ENCODE data around the gene KCTD12. TPM values are rescaled to one million over a fixed set of nuclear protein-coding genes. Genes with fewer than 3 reads are reported as not detected.

Gene KCTD12
- total RNA-seq, 4 donors from 2014 or later = 27.3 to 61.7 (median 35.3) TPM

GRCh38 chr13:76837801-76838200 lies 48.4 kb downstream of the KCTD12 start:
- Histone ChIP-seq H3K36me3 (no peaks in the 10 kb centered on the region), H3K4me3 (no peak overlapping the region), H3K27ac (no peak overlapping the region), H3K27me3 (no peaks in the 10 kb centered on the region), H3K4me1 (no peaks in the 10 kb centered on the region), H3K9me3 (no peaks in the 10 kb centered on the region)
- 19% methylated on average over 1 of the region's 1 CpG for WGBS
- DNase-seq (ENCODE audit: low spot score in 2 of 2) = no peak
- TF ChIP-seq CTCF (IDR thresholded peaks at IDR 0.05) (no peak), EP300 (IDR thresholded peaks at IDR 0.05) (no peak), POLR2AphosphoS5 (IDR thresholded peaks at IDR 0.05) (no peak), POLR2A (IDR thresholded peaks at IDR 0.05) (no peak)

DNA sequence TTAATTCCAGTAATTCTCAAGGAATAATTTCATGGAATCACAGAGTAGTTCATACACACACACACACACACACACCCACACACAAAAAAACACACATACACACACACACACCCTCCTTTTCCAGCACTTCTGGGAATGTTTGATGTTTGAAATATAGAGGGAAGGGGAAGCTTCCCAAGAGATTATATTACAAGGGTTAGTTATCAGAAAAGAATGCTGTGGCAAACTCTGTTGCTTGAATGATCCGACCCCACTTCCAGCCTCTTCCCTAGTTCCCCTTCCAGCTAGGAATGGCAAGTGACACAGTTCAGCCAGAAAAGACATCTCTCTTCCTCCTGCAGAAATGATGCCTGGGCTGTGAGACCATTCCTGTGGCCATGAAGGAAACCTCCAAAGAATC lies 49.9 kb downstream of the KCTD12 start:
- Histone ChIP-seq H3K4me1 (no peaks in the 10 kb centered on the region), H3K27me3 (no peaks in the 10 kb centered on the region), H3K4me3 (no peak overlapping the region), H3K27ac (no peak overlapping the region), H3K36me3 (no peaks in the 10 kb centered on the region), H3K9me3 (no peaks in the 10 kb centered on the region)
- TF ChIP-seq POLR2AphosphoS5 (IDR thresholded peaks at IDR 0.05) (no peak), CTCF (IDR thresholded peaks at IDR 0.05) (no peak), EP300 (IDR thresholded peaks at IDR 0.05) (no peak)
- no peak for DNase-seq (ENCODE audit: low spot score in 2 of 2)
- 48% methylated on average over 1 of the region's 1 CpG for WGBS

DNA sequence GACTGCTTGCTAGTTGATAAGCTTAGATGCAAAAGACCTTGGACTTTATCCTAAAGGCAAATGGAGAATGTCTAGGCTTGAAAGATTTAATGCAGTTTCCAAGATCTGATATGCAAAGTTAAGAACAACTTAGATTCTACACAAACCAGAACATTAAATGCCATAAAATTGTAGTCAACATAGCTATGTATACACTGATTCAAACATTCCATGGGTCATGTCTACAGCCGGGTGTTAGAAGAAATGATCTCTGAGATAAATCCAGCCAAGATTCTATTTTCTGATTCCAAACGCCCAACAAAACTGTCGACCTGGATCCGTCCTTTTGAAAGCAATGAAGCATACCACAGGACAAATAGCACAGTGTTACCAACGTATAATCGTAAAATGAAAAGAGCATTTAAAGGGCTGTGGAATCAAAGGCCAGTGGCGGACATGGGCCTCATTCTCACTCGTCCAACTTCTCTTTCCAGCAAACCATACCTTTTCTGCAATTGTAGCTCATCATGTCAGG lies 52.7 kb downstream of the KCTD12 start:
- Histone ChIP-seq H3K36me3 (no peaks in the 10 kb centered on the region), H3K4me1 (peaks cover 11% of the 10 kb centered on the region), H3K4me3 (no peak overlapping the region), H3K9me3 (no peaks in the 10 kb centered on the region), H3K27ac (no peak overlapping the region), H3K27me3 (no peaks in the 10 kb centered on the region)
- TF ChIP-seq CTCF (IDR thresholded peaks at IDR 0.05) = no peak
- TF ChIP-seq EP300 (IDR thresholded peaks at IDR 0.05) = no peak
- no peak for TF ChIP-seq POLR2A (IDR thresholded peaks at IDR 0.05)
- no peak for TF ChIP-seq POLR2AphosphoS5 (IDR thresholded peaks at IDR 0.05)
- DNase-seq (ENCODE audit: low spot score in 2 of 2) = no peak
- WGBS = 90% methylated on average over 8 of the region's 8 CpGs

GRCh38 chr13:76832258-76832988 lies 53.8 kb downstream of the KCTD12 start:
- H3K27me3 ChIP-seq = no peaks in the 10 kb centered on the region
- TF ChIP-seq POLR2AphosphoS5 (IDR thresholded peaks at IDR 0.05) (no peak), CTCF (IDR thresholded peaks at IDR 0.05) (no peak), POLR2A (IDR thresholded peaks at IDR 0.05) (no peak), EP300 (IDR thresholded peaks at IDR 0.05) (no peak)
- no peaks in the 10 kb centered on the region for H3K9me3 ChIP-seq
- H3K4me3 ChIP-seq = no peak overlapping the region
- H3K36me3 ChIP-seq = no peaks in the 10 kb centered on the region
- H3K4me1 ChIP-seq = peaks cover 13% of the 10 kb centered on the region
- no peak for DNase-seq (ENCODE audit: low spot score in 2 of 2)
- H3K27ac ChIP-seq = no peak overlapping the region
- WGBS = 82% methylated on average over 7 of the region's 7 CpGs

DNA sequence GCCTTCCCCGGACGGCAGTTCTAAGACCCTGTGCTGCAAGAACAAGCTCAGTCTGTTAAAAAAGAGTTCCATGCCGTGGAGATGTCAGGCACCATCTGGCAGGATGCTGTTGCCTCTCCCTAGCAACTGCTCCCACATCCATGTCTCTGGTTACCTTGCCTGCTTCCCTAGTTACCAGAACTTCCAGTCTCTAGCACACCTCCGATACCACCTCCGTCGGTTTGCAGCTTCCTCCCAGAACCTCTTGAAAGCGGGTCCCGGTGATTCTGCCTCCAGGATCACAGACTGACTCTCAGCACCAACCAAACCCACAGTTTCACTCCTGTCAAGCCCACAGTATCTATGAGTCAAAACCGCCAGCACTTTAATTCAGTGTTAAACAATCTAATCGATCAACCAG lies 55.4 kb downstream of the KCTD12 start:
- TF ChIP-seq CTCF (IDR thresholded peaks at IDR 0.05) = no peak
- TF ChIP-seq POLR2A (IDR thresholded peaks at IDR 0.05) = no peak
- no peak for TF ChIP-seq POLR2AphosphoS5 (IDR thresholded peaks at IDR 0.05)
- no peak for TF ChIP-seq EP300 (IDR thresholded peaks at IDR 0.05)
- 96% methylated on average over 10 of the region's 10 CpGs for WGBS
- no peak overlapping the region for H3K27ac ChIP-seq

More for the DNA sequence above, 55.4 kb downstream of the KCTD12 start:
- Histone ChIP-seq H3K36me3 (no peaks in the 10 kb centered on the region), H3K27me3 (no peaks in the 10 kb centered on the region), H3K4me3 (no peak overlapping the region), H3K4me1 (peaks cover 13% of the 10 kb centered on the region), H3K9me3 (no peaks in the 10 kb centered on the region)
- DNase-seq (ENCODE audit: low spot score in 2 of 2) = no peak
